ENCODE measurements around the gene WDR44. TPM values are rescaled to one million over a fixed set of nuclear protein-coding genes. Genes with fewer than 3 reads are reported as not detected.

The WDR44 gene
- total RNA-seq, 1 experiment from 2014 or later = 26.3 TPM

- DNase-seq (ENCODE audit: low read depth in 1 of 2, low spot score in 2 of 2) = no peak
- Histone ChIP-seq H3K27me3 (replicated peaks) (no peaks in the 10 kb centered on the region), H3K4me1 (replicated peaks) (peaks cover 4% of the 10 kb centered on the region; the same call in 1 of the 2 replicates), H3K27ac (no peak overlapping the region), H3K36me3 (no peaks in the 10 kb centered on the region; the same call in 1 of the 2 replicates), H3K9me3 (replicated peaks) (no peaks in the 10 kb centered on the region), H3K4me3 (no peak overlapping the region)
These were observed 152.4 kb downstream of the WDR44 start for GRCh38 chrX:118498351-118498750.

- no peaks in the 10 kb centered on the region; the same call in 1 of the 2 replicates for H3K36me3 ChIP-seq
- no peak overlapping the region for H3K27ac ChIP-seq
- DNase-seq (ENCODE audit: low read depth in 1 of 2, low spot score in 2 of 2) = no peak
- H3K4me1 ChIP-seq (replicated peaks) = peaks cover 4% of the 10 kb centered on the region; the same call in 1 of the 2 replicates
- no peaks in the 10 kb centered on the region for H3K27me3 ChIP-seq (replicated peaks)
- H3K4me3 ChIP-seq = no peak overlapping the region
- no peaks in the 10 kb centered on the region for H3K9me3 ChIP-seq (replicated peaks)
These were observed 152.8 kb downstream of the WDR44 start for GRCh38 chrX:118498755-118499154.

GRCh38 chrX:118499295-118499694 lies 153.4 kb downstream of the WDR44 start:
- no peak for DNase-seq (ENCODE audit: low read depth in 1 of 2, low spot score in 2 of 2)
- H3K9me3 ChIP-seq (replicated peaks) = no peaks in the 10 kb centered on the region
- no peaks in the 10 kb centered on the region; the same call in 1 of the 2 replicates for H3K36me3 ChIP-seq
- no peaks in the 10 kb centered on the region for H3K27me3 ChIP-seq (replicated peaks)
- H3K27ac ChIP-seq = no peak overlapping the region
- H3K4me3 ChIP-seq = no peak overlapping the region
- peaks cover 4% of the 10 kb centered on the region; the same call in 1 of the 2 replicates for H3K4me1 ChIP-seq (replicated peaks)

Other genes with a start within 250 kb of the WDR44 start
- gene KLHL13, start 229.3 kb upstream of the WDR44 start, total RNA-seq (2014; rRNA removed; shearing (Covaris generic)) = 9.4 and 20.1 TPM in 2 replicates
- 9.5 and 14.8 TPM in 2 replicates for gene DOCK11, start 149.7 kb downstream of the WDR44 start, total RNA-seq (2014; rRNA removed; shearing (Covaris generic))